NCI-H510A (cell line): ENCODE measurements around the gene TRIM61.
"Not testable (repeated sequence)": the region's sequence is repeated elsewhere in the genome, so short reads cannot be mapped to it uniquely, and the experiment has no call there.

Experiments
- DNase-seq: peaks from one replicate; lab custom pipeline; 2025; lab: John Stamatoyannopoulos, UW

The TRIM61 gene

DNA sequence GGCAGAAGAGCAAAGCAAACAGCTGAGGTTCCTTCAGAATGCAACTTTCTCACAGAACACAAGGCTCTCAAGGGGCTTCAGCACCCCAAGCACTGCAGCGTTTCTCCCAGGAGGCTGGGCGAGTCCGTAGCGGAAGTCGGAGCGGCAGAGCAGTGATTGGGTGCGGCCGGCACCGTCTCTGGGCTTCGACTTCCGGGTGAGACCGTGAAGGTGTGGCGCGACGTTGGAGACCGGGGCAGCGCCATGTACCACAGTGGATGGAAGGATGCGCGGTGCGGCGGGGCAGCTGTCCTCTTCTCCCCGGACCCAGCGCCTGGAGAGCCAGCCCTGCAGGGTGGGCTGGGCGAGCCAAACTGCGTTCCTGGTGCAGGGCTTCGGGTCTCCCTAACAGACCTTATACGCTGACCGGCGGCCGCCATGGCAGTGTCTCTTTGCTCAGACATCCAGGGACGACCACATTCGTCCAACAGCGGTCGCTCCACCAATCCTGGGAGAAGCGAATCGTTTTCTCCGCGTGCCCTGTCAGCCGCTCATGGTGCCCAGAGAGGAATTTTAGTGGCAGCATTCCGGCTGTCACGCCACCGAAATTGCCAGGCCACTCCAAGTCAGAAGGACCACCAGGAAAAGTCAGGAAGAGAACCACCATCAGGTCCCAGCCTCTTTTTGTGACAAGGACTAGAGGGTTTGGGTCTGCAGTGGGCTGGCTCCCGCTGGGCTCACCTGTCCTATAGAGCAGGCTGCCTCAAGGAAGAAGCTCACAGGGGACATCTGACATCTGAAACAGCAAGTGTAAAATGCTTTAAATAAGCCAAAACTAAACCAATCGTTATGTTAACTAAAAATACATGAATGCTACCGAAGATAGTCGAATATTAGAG lies 20.5 kb downstream of the TRIM61 start:
- peak; percentile 48 for DNase-seq

DNA sequence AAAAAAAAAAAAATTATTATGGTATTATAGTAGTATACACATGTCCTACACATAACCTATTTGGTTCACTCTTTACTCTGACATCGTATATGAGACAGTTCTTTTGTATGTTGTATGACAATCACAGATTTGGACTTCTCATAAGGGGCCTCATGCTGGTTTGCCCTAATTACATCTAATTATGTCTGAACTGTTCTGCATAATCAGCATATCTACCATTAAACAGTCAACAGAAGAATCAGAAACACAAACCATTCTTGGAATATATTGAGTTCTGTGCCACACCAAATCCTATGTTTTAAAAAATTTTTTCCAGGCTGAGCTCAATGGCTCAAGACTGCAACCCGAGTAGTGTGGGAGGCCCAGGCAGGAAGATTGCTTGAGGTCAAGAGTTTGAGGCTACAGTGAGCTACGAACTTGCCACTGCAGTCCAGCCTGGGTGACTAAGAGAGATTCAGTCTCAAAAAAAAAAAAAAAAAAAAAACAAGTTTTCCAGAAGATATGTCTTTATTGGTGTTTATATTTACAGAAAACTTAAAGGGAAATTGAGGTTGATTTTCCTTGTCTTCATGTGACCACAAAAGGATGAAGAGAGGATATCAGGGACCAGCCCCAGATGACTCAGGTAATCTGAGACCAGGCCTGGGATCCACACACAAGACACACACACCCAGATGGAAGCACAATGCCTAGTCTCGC lies 22.2 kb downstream of the TRIM61 start:
- DNase-seq, result no peak

DNA sequence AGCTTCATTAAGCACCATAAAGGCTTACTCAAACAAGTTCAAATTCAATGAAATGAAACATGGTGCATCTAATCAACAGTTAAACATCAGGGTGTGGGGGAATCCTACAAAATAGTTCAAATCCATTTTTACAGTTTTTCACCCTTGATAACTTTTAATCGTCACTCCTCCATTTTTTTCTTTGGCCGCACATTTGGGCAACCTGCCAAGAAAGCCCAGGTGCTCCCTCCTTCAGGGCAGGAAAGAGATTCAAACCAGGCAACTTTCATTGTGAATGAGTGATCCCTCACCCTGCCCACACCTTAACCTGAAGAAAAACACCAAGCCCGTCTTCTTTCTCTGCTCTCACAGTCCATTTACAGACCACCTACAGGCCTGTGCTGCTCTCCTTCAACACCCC lies 24.9 kb downstream of the TRIM61 start:
- DNase-seq, result no peak

DNA sequence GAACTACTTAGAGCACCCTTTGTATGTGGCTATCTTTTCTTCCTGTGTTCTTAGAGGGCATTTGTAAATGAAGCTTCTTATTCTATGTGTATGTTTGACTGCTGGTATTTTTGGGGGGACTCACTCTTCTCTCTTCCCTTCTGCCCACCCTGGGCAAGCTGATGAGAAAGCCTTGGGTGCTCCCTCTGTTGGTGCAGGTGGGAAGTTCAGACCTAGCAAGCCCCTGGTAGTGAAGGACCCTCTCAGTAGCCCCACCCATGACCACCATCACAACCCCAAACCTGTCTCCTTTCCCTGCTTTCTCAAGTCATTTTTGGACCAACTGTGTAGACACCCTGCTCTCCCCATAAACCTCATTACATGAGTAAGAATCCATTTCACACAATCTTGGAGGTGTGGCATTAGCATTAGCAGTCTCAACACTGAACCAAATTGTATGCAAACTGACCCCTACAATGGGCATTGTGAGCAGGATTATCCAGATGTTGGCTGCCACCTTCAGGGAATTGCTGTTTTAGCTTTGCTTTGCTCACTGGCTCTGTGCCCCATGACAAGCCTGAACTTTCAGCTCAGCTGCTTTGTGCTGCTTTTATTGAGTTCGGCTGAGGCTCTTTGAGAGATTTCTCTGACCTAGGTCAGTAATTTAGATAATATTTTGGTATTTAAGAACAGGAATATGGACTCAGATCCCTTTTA lies 27.9 kb downstream of the TRIM61 start:
- no peak for DNase-seq

DNA sequence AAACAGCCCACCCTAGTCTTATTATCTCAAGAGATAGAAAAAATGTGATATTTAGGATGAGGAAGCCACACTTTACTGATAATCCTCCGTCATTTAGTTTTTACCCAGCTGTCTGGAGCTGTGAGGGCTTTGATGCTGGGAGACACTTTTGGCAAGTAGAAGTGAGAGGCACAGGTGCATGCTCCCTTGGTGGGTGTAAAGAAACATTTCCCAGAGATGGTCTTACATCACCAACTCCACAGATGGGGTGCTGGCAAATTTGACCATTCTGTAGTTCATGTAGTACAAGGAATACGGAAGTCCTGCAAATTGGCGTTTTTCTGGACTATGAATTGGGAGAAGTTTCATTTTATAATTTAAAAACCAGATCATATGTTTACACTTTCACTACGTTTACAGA lies 28.5 kb downstream of the TRIM61 start:
- no peak for DNase-seq

DNA sequence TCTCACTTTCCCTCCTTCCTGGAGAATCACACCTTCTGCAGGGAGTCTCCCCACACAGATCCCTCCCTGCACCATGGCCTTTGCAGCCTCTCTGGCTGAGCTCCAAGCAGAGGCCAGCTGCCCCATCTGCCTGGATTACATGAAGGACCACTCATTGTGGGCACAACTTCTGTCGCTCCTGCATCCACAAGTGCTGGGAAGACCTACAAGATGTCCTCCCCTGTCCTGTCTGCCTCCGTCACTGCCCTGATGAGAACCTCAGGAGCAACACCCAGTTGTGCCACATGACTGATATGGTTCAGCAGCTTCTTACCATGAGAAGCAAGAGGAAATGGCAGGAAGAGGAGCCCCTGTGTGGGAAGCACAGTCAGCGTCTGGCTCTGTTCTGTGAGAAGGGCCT lies 29.5 kb downstream of the TRIM61 start:
- DNase-seq, result not testable (repeated sequence)

DNA sequence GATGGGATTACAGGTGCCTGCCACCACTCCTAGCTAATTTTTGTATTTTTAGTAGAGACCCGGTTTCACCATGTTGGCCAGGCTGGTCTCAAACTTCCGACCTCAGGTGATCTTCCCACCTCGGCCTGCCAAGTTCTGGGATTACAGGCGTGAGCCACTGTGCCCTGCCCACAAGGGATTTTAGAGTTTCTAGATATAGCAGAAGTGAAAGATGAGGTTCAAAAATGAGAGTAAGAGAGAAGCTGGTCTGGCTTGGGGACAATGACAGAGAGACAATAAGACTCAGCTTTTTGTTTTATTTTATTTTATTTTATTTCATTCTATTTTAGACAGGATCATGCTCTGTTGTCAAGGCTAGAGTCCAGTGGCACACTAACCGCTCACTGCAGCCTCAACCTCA lies 30.6 kb downstream of the TRIM61 start:
- DNase-seq, result no peak

DNA sequence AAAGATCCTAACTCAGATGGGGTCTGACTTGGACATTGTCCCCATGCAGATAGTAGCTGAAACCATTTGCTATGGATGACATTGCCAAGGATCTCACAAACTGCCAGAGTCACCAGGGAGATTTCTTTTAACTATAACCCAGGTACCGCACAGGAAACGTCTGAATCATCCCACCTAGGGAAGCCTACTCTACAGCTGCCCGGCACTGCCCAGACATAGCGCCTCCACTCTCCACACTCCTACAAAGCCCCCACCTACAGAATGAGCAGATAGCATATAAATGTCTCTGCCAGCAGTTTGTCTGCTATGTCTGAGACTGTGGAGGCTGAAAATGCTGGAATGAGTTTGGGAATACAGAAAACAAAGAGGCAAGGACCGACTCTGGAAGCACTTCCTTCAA lies 32.3 kb downstream of the TRIM61 start:
- DNase-seq, result no peak

DNA sequence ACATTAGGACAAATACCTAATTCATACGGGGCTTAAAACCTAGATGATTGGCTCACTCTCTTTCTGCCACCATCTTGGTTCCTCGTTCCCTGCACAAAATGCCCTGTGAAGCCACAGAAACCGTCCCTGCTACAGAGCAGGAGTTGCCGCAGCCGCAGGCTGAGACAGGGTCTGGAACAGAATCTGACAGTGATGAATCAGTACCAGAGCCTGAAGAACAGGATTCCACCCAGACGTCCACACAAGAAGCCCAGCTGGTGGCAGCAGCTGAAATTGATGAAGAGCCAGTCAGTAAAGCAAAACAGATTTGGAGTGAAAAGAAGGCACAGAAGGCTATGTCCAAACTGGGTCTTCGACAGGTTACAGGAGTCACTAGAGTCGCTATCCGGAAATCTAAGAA lies 34.3 kb downstream of the TRIM61 start:
- no peak for DNase-seq

DNA sequence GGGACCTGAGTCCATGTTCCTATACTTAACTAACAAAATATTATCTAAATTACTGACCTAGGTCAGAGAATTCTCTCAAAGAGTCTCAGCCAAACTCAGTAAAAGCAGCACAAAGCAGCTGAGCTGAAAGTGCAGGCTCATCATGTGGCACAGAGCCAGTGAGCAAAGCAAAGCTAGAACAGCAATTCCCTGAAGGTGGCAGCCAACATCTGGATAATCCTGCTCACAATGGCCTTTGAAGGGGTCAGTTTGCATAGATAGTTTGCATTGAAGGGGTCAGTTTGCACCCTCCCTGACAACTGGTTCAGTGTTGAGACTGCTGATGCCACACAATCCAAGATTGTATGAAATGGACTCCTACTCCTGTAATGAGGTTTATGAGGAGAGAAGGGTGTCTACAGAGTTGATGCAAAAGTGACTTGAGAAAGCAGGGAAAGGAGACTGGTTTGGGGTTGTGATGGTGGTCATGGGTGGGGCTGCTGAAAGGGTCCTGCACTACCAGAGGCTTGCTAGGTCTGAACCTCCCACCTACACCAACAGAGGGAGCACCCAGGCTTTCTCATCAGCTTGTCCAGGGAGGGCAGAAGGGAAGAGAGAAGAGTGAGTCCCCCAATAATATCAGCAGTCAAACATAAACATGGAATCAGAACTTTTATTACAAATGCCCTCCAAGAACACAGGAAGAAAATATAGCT lies 39.7 kb downstream of the TRIM61 start:
- no peak for DNase-seq

DNA sequence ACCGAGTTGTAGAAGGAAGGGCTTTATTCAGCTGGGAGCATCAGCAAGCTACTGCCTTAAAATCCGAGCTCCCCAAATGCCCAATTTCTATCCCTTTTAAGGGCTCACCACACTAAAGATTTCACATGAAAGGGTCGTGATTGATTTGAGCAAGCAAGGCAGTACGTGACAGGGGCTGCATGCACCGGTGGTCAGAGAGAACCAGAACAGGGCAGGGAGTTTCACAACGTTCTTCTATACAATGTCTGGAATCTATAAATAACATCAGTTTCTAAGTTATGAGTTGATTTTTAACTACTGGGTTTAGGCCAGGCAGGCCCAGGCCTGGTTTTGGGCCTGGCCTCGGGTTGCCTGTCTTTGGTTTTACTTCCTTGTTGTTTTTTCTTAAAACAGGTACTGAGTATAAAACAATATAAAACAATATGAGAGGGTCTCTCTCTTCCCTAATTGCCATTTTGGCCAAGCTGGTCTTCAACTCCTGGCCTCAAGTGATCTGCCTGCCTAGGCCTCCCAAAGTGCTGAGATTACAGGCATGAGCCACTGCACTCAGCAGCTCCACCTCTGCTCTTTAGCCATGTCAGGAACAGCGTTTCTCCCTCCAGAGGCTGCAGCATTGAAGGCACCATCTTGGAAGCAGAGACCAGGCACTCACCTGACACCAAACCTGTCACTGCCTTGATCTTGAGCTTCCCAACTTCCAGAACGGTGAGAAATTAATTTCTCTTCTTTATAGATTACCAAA lies 41.4 kb downstream of the TRIM61 start:
- not testable (repeated sequence) for DNase-seq

DNA sequence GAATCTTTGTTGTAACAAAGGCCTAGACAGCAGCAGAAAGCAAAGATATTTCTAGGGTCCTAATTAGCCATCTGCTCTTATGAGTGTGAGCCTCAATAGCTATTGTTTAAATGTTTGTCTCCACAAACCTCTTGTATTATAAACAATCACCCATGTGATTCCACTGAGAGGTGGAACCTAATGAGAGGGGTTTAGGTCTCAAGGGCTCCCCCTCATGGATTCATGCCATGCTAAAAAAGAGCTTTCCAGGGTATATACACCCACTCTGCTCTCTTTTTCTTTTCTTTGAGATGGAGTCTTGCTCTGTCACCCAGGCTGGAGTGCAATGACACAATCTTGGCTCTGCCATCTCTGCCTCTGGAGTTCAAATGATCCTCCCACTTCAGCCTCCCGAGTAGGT lies 42.1 kb downstream of the TRIM61 start:
- DNase-seq, result no peak

DNA sequence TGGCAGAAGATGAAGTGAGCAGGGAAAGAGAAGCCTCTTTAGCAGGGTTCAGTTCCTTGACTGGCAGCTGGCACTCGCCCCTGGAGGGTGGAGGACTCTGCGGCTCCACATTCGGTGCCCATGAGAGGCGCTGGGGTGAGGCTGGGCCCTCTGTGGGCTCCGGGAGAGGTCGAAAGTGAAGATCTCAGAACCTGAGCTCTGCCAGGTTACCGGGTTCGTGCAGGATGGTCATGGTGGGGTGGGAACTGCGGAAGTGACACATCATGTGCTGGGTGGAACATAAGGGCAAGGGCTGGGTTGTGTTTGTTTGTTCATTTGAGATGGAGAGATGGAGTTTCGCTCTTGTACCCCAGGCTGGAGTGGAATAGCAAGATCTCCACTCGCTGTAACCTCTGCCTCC lies 44.2 kb downstream of the TRIM61 start:
- DNase-seq, result no peak

DNA sequence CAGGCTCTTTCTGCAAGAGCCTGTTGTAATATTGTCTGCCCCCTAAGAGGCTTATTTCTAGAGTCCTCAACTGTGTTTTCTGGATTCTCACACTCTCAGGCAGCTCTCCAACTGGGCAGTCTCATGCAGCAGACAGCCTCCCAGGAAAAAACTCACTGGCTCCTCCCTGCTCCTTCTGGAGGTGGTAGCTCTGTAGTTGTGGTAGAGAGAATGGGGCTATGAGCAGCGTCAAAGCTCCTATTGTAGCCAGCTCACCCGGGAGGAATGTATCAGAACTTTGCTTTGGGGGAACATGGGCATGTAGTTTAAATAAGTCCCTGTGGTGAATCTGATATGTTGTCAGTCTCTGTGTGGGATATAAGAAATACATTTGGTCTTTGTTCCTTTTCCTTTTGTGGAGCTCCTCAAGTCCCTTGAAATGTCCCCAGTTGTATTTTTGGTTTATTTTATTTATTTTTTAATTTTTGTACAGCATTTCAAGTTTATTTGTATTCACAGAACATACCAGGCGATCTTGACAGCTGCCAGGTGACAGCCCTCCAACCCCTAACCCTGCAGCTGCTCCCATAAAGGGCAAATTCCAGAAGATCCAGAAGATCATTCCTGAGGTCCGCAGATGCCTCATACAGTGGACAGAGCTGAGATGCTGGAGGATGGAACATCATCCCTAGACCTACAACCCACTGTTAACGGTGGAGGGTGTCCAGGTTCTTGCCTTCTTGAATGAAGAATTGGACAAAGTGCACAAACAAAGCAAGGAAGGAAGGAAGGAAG lies 45.7 kb downstream of the TRIM61 start:
- no peak for DNase-seq

DNA sequence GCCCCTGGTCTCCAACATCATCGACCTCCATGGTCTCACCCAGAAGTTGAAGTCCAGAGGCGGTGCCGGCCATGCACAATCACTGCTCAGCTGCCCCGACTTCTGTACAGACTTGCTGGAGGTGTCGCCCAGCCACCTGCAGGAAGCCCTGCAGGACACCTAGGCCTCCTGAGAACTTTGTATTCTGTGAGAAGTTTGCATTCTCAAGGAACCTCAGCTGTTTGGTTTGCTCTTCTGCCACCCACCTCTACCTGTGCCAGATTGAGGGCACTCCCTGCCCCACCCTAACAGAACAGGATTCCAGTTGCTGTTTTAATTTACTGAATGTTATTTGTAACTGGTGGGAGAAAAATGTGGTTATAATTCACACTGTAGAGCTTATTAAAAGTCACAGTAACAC lies 46.8 kb downstream of the TRIM61 start:
- DNase-seq, result no peak

DNA sequence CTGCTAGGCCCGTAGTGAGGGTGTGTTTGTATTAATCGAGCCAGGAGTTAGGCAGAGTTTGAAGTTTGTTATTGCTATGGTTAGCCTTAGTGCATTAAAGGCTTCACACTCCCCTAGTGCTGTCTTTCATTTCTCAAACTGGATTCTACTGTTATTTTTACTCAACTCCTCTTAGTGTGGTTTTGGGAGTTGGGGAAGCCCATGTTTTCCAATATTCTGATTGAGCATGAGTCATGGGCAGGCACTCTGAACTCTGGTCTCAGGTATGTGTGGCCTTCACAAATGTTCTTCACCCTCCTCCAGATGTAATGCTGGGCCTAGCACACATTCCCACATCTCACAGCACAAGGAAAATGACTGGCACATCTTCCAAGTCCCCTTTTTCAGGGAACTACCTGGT lies 50.4 kb downstream of the TRIM61 start:
- DNase-seq, result not testable (repeated sequence)

DNA sequence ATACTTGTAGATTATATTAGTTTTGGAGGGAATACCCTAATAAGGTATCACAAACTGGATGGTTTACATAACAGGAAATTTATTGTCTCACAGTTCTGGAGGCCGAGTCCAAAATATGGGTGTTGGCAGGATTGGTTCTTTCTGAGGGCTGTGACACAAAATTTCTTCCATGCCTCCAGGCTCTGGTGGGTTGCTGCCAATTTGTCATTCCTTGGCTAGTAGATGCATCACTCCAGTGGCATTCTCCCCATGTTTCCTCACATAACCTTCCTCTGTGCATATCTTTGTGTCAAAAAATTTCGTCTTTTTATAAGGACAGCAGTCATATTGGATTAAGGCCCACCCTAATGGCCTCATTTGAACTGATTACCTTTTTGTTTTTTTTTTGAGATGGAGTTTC lies 51.2 kb downstream of the TRIM61 start:
- no peak for DNase-seq

DNA sequence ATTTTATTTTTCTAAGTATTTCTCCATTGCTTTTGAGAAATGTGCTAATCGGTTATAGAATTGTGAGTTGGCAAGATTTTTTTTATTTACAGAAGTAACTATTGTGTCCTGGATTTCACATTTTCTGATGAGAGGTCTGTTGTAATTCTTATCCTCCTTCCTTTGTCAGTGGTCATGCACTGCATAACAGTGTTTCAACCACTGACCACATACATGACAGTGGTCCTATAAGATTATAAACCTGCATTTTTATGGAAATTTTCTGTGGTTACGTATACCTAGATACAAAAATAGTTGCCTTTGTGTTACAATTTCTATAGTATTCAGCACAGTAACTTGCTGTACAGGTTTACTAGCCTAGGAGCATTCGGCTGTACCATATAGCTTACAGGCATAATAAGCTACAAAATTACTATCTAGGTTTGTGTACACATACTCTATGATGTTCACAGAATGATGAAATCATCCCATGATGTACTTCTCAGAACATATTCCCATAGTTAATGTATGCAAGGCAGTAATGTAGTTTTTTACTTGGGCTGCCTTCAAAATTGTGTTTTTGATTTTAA lies 52.7 kb downstream of the TRIM61 start:
- no peak for DNase-seq

DNA sequence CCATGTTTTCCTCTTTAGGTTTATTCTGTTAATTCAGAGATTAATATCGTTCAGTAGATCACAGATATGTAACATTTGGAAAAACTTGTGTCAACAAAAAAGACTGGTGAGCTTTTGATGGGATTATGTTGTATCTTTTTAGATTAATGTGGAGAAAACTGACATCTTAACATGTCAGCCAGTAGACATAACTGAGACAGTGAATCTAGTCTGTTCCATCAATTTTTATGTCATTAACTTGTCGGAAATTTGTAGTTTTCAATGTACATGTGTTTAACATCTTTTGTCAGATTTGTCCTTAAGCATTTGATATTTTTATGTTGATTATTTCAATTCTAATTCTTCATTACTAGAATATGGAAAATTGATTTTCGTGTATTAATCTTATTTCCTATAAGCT lies 58.5 kb downstream of the TRIM61 start:
- no peak for DNase-seq
